NT2/D1 (cell line): ENCODE data around the gene MED1.

Experiments used
- YY1 ChIP-seq: IDR thresholded peaks from 2 replicates; pipeline ENCODE4 v1.6.1; 2011; ENCODE audit not compliant: insufficient read length, insufficient read depth
- ZNF274 ChIP-seq: IDR thresholded peaks from 2 replicates; pipeline ENCODE4 v1.6.1; 2011; ENCODE audit warnings: mild to moderate bottlenecking, low read depth, low read length

DNA sequence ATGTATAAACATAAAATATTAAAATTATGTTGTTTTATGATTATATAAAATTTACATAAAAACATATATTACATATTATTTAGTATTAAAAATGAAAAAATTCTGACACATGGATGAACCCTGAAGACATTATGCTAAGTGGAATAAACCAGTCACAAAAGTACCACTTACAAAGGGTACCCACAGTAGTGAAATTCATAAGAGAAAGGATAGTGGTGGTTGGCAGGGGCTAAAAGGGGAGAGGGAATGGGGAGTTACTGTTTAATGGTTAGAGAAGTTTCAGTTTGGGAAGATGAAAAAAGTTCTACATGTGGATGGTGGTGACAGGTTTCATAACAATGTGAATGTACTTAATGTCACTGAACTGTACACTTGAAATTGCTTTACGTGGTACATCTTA lies 91.1 kb downstream of the MED1 start:
- TF ChIP-seq ZNF274 (no peak), YY1 (no peak)
